Muscle layer of colon (tissue), 2 donors: ENCODE data around the gene PTPRD.

ENCODE experiments used
- H3K27ac ChIP-seq: one replicate; pipeline ENCODE4 v1.7.0; 2013; ENCODE audit warnings: low read depth, mild to moderate bottlenecking, low read length, moderate library complexity
- H3K27me3 ChIP-seq, 2 donors: one replicate each; pipeline ENCODE4 v1.7.0; 2013; ENCODE audit warnings: low read length in 2 of 2, mild to moderate bottlenecking in 2 of 2; ENCODE audit not compliant: insufficient read depth in 2 of 2, control insufficient read depth in 1 of 2
- H3K36me3 ChIP-seq: one replicate; pipeline ENCODE4 v1.7.0; 2013; ENCODE audit warnings: mild to moderate bottlenecking, low read length; ENCODE audit not compliant: insufficient read depth
- H3K4me1 ChIP-seq: one replicate; pipeline ENCODE4 v1.7.0; 2013; ENCODE audit warnings: mild to moderate bottlenecking, low read length; ENCODE audit not compliant: insufficient read depth
- H3K4me3 ChIP-seq, 2 donors: one replicate each; pipeline ENCODE4 v1.7.0; 2013; ENCODE audit warnings: low read length in 2 of 2, low read depth in 1 of 2, mild to moderate bottlenecking in 1 of 2, moderate library complexity in 1 of 2
- H3K9ac ChIP-seq: one replicate; pipeline ENCODE4 v1.7.0; 2013; ENCODE audit warnings: low read length
- H3K9me3 ChIP-seq: one replicate; pipeline ENCODE4 v1.7.0; 2013; ENCODE audit warnings: mild to moderate bottlenecking, low read length
- donor health status: abdominal sarcoma.
- donor health status: Adenocarcinoma of cecum.

PTPRD gene

GRCh38 chr9:8653111-8653510 is 1959.7 kb downstream of the PTPRD start:
- H3K36me3 ChIP-seq = no peaks in the 10 kb centered on the region
- no peaks in the 10 kb centered on the region for H3K9me3 ChIP-seq
- no peak overlapping the region for H3K27ac ChIP-seq
- no peak overlapping the region for H3K9ac ChIP-seq
- H3K4me1 ChIP-seq = no peaks in the 10 kb centered on the region
- no peak overlapping the region for H3K4me3 ChIP-seq
- H3K27me3 ChIP-seq = no peaks in the 10 kb centered on the region

- H3K27ac ChIP-seq = no peak overlapping the region
- H3K9me3 ChIP-seq = no peaks in the 10 kb centered on the region
- H3K9ac ChIP-seq = no peak overlapping the region
- H3K36me3 ChIP-seq = no peaks in the 10 kb centered on the region
- no peaks in the 10 kb centered on the region for H3K4me1 ChIP-seq
- no peaks in the 10 kb centered on the region for H3K27me3 ChIP-seq
- H3K4me3 ChIP-seq = no peak overlapping the region
These were observed 1960.5 kb downstream of the PTPRD start for GRCh38 chr9:8652255-8652654.

- Histone ChIP-seq H3K4me1 (no peaks in the 10 kb centered on the region), H3K9ac (no peak overlapping the region), H3K4me3 (no peak overlapping the region), H3K27ac (no peak overlapping the region), H3K27me3 (no peaks in the 10 kb centered on the region), H3K9me3 (no peaks in the 10 kb centered on the region), H3K36me3 (no peaks in the 10 kb centered on the region)
These were observed 1961.0 kb downstream of the PTPRD start for GRCh38 chr9:8651846-8652215.

DNA sequence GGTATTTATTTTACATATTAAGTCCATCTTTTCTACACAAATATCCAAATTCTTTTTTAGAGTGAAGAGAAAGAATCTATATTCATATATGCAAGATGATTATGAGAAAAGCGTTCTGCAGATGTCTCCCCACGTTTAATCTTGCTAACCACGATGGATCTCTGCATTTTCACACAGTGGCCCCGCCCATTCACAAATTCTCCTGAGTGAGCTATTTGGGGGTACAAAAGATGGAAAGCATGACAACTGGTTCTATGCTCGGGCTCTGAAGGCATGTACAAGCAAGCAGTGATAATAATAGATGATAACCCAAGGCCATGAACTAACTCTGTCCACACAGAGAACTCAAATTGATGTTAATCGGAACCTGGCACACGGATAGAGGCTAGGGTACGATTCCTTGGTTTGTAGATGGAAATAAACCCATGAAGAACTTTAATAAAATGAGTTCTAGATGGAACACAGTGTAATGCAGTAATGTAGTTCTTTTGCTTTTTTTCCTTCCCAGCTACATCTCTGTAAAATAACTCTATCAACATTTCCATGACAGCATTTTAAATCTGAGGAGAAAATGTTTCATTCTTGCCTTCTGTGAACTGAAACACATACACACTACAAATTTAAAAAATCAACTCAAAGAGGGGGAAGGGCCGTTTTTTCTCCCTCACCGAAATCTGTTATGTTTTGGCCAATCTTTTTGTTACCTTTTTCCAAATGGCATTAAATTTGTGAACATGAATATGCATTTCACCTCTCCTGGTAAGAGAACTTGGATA is 1961.5 kb downstream of the PTPRD start:
- Histone ChIP-seq H3K4me3 (no peak overlapping the region), H3K36me3 (no peaks in the 10 kb centered on the region), H3K9ac (no peak overlapping the region), H3K27me3 (no peaks in the 10 kb centered on the region), H3K9me3 (no peaks in the 10 kb centered on the region), H3K27ac (no peak overlapping the region), H3K4me1 (no peaks in the 10 kb centered on the region)

- no peak overlapping the region for H3K27ac ChIP-seq
- H3K36me3 ChIP-seq = no peaks in the 10 kb centered on the region
- no peaks in the 10 kb centered on the region for H3K9me3 ChIP-seq
- no peak overlapping the region for H3K4me3 ChIP-seq
- no peaks in the 10 kb centered on the region for H3K27me3 ChIP-seq
- no peak overlapping the region for H3K9ac ChIP-seq
- no peaks in the 10 kb centered on the region for H3K4me1 ChIP-seq
These were observed 1963.0 kb downstream of the PTPRD start for GRCh38 chr9:8649807-8650206.

- Histone ChIP-seq H3K27me3 (no peaks in the 10 kb centered on the region), H3K9me3 (no peaks in the 10 kb centered on the region), H3K4me1 (no peaks in the 10 kb centered on the region), H3K4me3 (no peak overlapping the region), H3K27ac (no peak overlapping the region), H3K9ac (no peak overlapping the region), H3K36me3 (no peaks in the 10 kb centered on the region)
These were observed 1963.6 kb downstream of the PTPRD start for GRCh38 chr9:8649160-8649559.

DNA sequence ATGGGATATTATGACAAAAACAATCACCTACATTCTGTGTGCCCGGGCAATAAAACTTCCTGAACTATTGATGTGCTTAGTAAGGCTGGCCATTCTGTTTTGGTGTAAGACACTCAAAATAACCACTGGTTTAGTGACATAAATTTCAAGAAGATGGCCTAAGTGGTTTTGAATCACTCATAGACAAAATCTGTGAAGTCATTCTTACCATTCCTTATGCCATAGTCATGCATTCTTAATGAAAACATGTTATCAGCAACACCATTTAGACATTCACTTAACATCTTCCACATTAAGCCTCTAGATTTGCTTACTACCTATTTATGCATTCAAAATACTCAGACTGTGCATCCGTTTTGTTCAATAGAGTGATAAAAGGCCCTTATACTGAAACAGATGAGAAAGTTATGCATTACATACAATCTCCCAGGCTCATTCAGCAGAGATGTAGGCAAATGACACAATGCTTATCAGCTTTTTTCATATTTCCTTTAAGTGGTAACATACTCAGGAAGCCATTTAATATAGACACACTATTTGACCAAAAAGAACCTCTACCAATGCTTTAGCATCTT is 1964.4 kb downstream of the PTPRD start:
- no peaks in the 10 kb centered on the region for H3K9me3 ChIP-seq
- H3K36me3 ChIP-seq = no peaks in the 10 kb centered on the region
- H3K4me1 ChIP-seq = no peaks in the 10 kb centered on the region
- H3K27me3 ChIP-seq = no peaks in the 10 kb centered on the region
- H3K9ac ChIP-seq = no peak overlapping the region
- H3K4me3 ChIP-seq = no peak overlapping the region
- H3K27ac ChIP-seq = no peak overlapping the region

- H3K27ac ChIP-seq = no peak overlapping the region
- no peak overlapping the region for H3K4me3 ChIP-seq
- no peaks in the 10 kb centered on the region for H3K27me3 ChIP-seq
- no peaks in the 10 kb centered on the region for H3K4me1 ChIP-seq
- no peaks in the 10 kb centered on the region for H3K36me3 ChIP-seq
- no peaks in the 10 kb centered on the region for H3K9me3 ChIP-seq
- H3K9ac ChIP-seq = no peak overlapping the region
These were observed 1965.0 kb downstream of the PTPRD start for GRCh38 chr9:8647824-8648223.

GRCh38 chr9:8644571-8644970 is 1968.2 kb downstream of the PTPRD start:
- Histone ChIP-seq H3K27ac (no peak overlapping the region), H3K27me3 (no peaks in the 10 kb centered on the region), H3K36me3 (no peaks in the 10 kb centered on the region), H3K4me3 (no peak overlapping the region), H3K9ac (no peak overlapping the region), H3K4me1 (no peaks in the 10 kb centered on the region), H3K9me3 (no peaks in the 10 kb centered on the region)

GRCh38 chr9:8643896-8644295 is 1968.9 kb downstream of the PTPRD start:
- Histone ChIP-seq H3K27me3 (no peaks in the 10 kb centered on the region), H3K9me3 (no peaks in the 10 kb centered on the region), H3K4me1 (no peaks in the 10 kb centered on the region), H3K9ac (no peak overlapping the region), H3K36me3 (no peaks in the 10 kb centered on the region), H3K4me3 (no peak overlapping the region), H3K27ac (no peak overlapping the region)

DNA sequence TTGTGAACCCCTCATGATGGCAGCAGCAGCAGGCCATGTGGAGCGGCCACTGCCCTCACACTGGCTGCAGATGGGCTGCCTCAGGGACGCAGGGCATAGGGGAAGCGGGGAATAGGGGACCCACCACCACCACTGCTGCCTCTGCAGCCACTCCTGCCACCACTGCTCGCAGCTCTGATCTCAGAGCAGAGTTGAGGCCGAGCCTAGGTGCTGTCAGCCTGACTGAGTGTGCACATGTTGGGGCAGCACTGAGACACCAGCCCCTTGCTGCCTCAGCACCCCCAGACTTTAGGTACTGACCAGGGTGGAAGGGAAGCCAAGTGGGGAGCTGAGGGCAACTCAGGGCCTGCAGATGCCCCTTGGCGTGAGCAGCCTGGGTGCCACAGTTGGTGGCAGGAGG is 1969.3 kb downstream of the PTPRD start:
- Histone ChIP-seq H3K27ac (no peak overlapping the region), H3K27me3 (no peaks in the 10 kb centered on the region)

DNA sequence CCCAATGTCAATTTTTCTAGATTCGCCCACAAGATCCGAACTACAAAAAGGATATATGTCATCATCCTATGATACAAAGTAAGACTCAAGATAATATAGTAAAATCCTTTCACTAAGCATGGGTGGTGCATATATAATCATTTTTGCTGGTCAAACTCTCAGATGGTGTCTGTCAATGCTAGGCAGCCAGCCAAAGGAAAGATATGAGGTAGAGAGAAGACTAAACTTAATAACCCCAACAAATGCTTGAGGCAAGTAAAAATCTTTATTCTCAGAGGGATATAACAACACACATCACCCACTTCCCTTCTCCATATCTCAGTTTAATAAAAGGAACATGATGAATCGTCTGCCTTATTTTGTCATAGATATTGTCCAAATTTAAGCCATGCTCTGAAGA is 1972.0 kb downstream of the PTPRD start:
- H3K9me3 ChIP-seq = no peaks in the 10 kb centered on the region
- no peak overlapping the region for H3K27ac ChIP-seq
- H3K4me3 ChIP-seq = no peak overlapping the region
- no peaks in the 10 kb centered on the region for H3K4me1 ChIP-seq
- no peak overlapping the region for H3K9ac ChIP-seq
- no peaks in the 10 kb centered on the region for H3K36me3 ChIP-seq
- H3K27me3 ChIP-seq = no peaks in the 10 kb centered on the region

More for the DNA sequence above, 1969.3 kb downstream of the PTPRD start:
- Histone ChIP-seq H3K9me3 (no peaks in the 10 kb centered on the region), H3K4me3 (no peak overlapping the region), H3K4me1 (no peaks in the 10 kb centered on the region), H3K36me3 (no peaks in the 10 kb centered on the region), H3K9ac (no peak overlapping the region)
